Peyer's patch (tissue), 4 donors: Measurements from ENCODE around the gene UBASH3B. TPM values are rescaled to one million over a fixed set of nuclear protein-coding genes. Genes with fewer than 3 reads are reported as not detected.
"Not testable (repeated sequence)": the region's sequence is repeated elsewhere in the genome, so short reads cannot be mapped to it uniquely, and the experiment has no call there.

ENCODE experiments used
- DNase-seq, 3 donors: peaks; one replicate each; pipeline ENCODE4 v3.0.0-alpha.2; 2017 to 2019
- H3K27ac ChIP-seq, 4 donors: fragments of 200-600 bp; sonication (generic); one replicate each; pipeline ENCODE4 v1.5.1; 2016 to 2019
- H3K27me3 ChIP-seq, 2 donors: fragments of 200-600 bp; sonication (generic); one replicate each; pipeline ENCODE4 v1.5.1; 2019
- H3K36me3 ChIP-seq, 3 donors: fragments of 200-600 bp; sonication (generic); one replicate each; pipeline ENCODE4 v1.5.1; 2016 to 2019
- H3K4me1 ChIP-seq, 4 donors: fragments of 200-600 bp; sonication (generic); one replicate each; pipeline ENCODE4 v1.5.1; 2016 to 2019
- H3K4me3 ChIP-seq, 4 donors: fragments of 200-600 bp; sonication (generic); 1 replicate in 3 of 4; 2 replicates in 1 of 4; pipeline ENCODE4 v1.5.1; 2016 to 2019; ENCODE audit warnings: mild to moderate bottlenecking in 1 of 4
- H3K9me3 ChIP-seq, 4 donors: fragments of 200-600 bp; sonication (generic); one replicate each; pipeline ENCODE4 v1.5.1; 2016 to 2019; ENCODE audit warnings: mild to moderate bottlenecking in 1 of 4
- CTCF ChIP-seq, 6 experiments: fragments of 450-650 bp in 4 of 6; fragments of 200-600 bp in 2 of 6; sonication (generic) in 1 of 6; IDR thresholded peaks; one replicate each; pipeline ENCODE4 v1.5.1; 2017 to 2019; ENCODE audit warnings: antibody characterized with exemption in 6 of 6, mild to moderate bottlenecking in 3 of 6, moderate library complexity in 1 of 6
- POLR2A ChIP-seq, 2 donors: fragments of 450-650 bp; IDR thresholded peaks; one replicate each; pipeline ENCODE4 v1.5.1; 2017; ENCODE audit warnings: antibody characterized with exemption in 2 of 2, mild to moderate bottlenecking in 2 of 2, moderate library complexity in 2 of 2
- total RNA-seq, 4 donors: library from RNA; depleted of rRNA; stranded (reverse); fragments of >200 nt; gene quantifications; one replicate each; pipeline ENCODE4 v1.1.0, GENCODE V29; 2016

Gene UBASH3B
- total RNA-seq, 4 donors from 2014 or later, result 2.3 to 14.9 (median 5.2) TPM

- H3K27ac ChIP-seq, result no peak overlapping the region
- H3K36me3 ChIP-seq, result no peaks in the 10 kb centered on the region
- H3K4me3 ChIP-seq, result no peak overlapping the region
- peaks cover 0 to 12% (median 0%) of the 10 kb centered on the region in 4 donors for H3K4me1 ChIP-seq
- no peak for DNase-seq
- TF ChIP-seq CTCF (IDR thresholded peaks at IDR 0.05) (no peak), POLR2A (IDR thresholded peaks at IDR 0.05) (no peak)
- H3K27me3 ChIP-seq, result no peaks in the 10 kb centered on the region
- no peaks in the 10 kb centered on the region for H3K9me3 ChIP-seq
Observed at GRCh38 chr11:122724520-122724919, 69.0 kb downstream of the UBASH3B start.

- H3K9me3 ChIP-seq, result no peaks in the 10 kb centered on the region
- H3K27me3 ChIP-seq, result no peaks in the 10 kb centered on the region
- H3K4me3 ChIP-seq, result no peak overlapping the region
- DNase-seq, result no peak
- TF ChIP-seq CTCF (IDR thresholded peaks at IDR 0.05) (no peak), POLR2A (IDR thresholded peaks at IDR 0.05) (no peak)
- H3K4me1 ChIP-seq, result peaks cover 0 to 12% (median 0%) of the 10 kb centered on the region in 4 donors
- no peaks in the 10 kb centered on the region for H3K36me3 ChIP-seq
- peak overlapping the region in 1 of 4 donors; percentile 37 for H3K27ac ChIP-seq
Observed at GRCh38 chr11:122726028-122726427, 70.5 kb downstream of the UBASH3B start.

GRCh38 chr11:122727101-122727929 is 71.8 kb downstream of the UBASH3B start:
- no peak overlapping the region for H3K4me3 ChIP-seq
- H3K4me1 ChIP-seq, result peaks cover 0 to 12% (median 0%) of the 10 kb centered on the region in 4 donors
- TF ChIP-seq POLR2A (IDR thresholded peaks at IDR 0.05) (no peak), CTCF (IDR thresholded peaks at IDR 0.05) (no peak)
- no peaks in the 10 kb centered on the region for H3K36me3 ChIP-seq
- no peaks in the 10 kb centered on the region for H3K9me3 ChIP-seq
- DNase-seq, result peak in 2 of 3 donors; percentile 48 to 67
- H3K27me3 ChIP-seq, result no peaks in the 10 kb centered on the region
- peak overlapping the region; percentile 37 to 81 (median 70) for H3K27ac ChIP-seq

GRCh38 chr11:122728561-122728960 is 73.0 kb downstream of the UBASH3B start:
- TF ChIP-seq POLR2A (IDR thresholded peaks at IDR 0.05) (no peak), CTCF (IDR thresholded peaks at IDR 0.05) (no peak)
- peaks cover 0 to 12% (median 0%) of the 10 kb centered on the region in 4 donors for H3K4me1 ChIP-seq
- H3K36me3 ChIP-seq, result no peaks in the 10 kb centered on the region
- H3K27ac ChIP-seq, result peak overlapping the region in 1 of 4 donors; percentile 48
- no peak for DNase-seq
- H3K9me3 ChIP-seq, result no peaks in the 10 kb centered on the region
- H3K27me3 ChIP-seq, result no peaks in the 10 kb centered on the region
- no peak overlapping the region for H3K4me3 ChIP-seq

- H3K4me1 ChIP-seq, result peaks cover 0 to 16% (median 0%) of the 10 kb centered on the region in 4 donors
- peak overlapping the region in 1 of 4 donors; percentile 48 for H3K27ac ChIP-seq
- TF ChIP-seq POLR2A (IDR thresholded peaks at IDR 0.05) (no peak), CTCF (IDR thresholded peaks at IDR 0.05) (no peak)
- H3K9me3 ChIP-seq, result no peaks in the 10 kb centered on the region
- H3K27me3 ChIP-seq, result no peaks in the 10 kb centered on the region
- DNase-seq, result no peak
- no peaks in the 10 kb centered on the region for H3K36me3 ChIP-seq
- H3K4me3 ChIP-seq, result no peak overlapping the region
Observed at GRCh38 chr11:122729139-122729538, 73.6 kb downstream of the UBASH3B start.

- H3K4me1 ChIP-seq, result peaks cover 0 to 20% (median 2%) of the 10 kb centered on the region in 4 donors
- not testable (repeated sequence) for H3K27me3 ChIP-seq, DNase-seq, H3K36me3 ChIP-seq, H3K9me3 ChIP-seq, H3K27ac ChIP-seq, H3K4me3 ChIP-seq
Observed at GRCh38 chr11:122730694-122731093, 75.2 kb downstream of the UBASH3B start.
